ENCODE data around the gene CDIP1. TPM values are rescaled to one million over a fixed set of nuclear protein-coding genes. Genes with fewer than 3 reads are reported as not detected.

CDIP1 gene
- total RNA-seq, 2 donors from 2014 or later, result 21.1 to 30.6 TPM

- TF ChIP-seq POLR2A (IDR thresholded peaks at IDR 0.05) (no peak), CTCF (IDR thresholded peaks at IDR 0.05) (no peak), POLR2AphosphoS5 (IDR thresholded peaks at IDR 0.05) (no peak)
- H3K36me3 ChIP-seq, result no peaks in the 10 kb centered on the region
- no peaks in the 10 kb centered on the region for H3K9me3 ChIP-seq
- 77% methylated on average over 13 of the region's 13 CpGs for WGBS
- no peak overlapping the region for H3K4me3 ChIP-seq
- no peaks in the 10 kb centered on the region for H3K4me1 ChIP-seq (replicated peaks)
- no peak for DNase-seq (ENCODE audit: low spot score)
- no peaks in the 10 kb centered on the region for H3K27me3 ChIP-seq (replicated peaks; ENCODE audit: insufficient read depth)
- intact Hi-C loops (cut with DNase I), result loop anchor here (2.0 kb wide), 1 partner anchor 41 kb away; no protein-coding TSS in a partner anchor
- H3K27ac ChIP-seq, result no peak overlapping the region
Measured at GRCh38 chr16:4548124-4548523, 9.6 kb upstream of the CDIP1 start.

- Histone ChIP-seq H3K36me3 (no peaks in the 10 kb centered on the region), H3K9me3 (no peaks in the 10 kb centered on the region), H3K27ac (no peak overlapping the region), H3K4me3 (no peak overlapping the region), H3K27me3 (replicated peaks; ENCODE audit: insufficient read depth) (no peaks in the 10 kb centered on the region), H3K4me1 (replicated peaks) (no peaks in the 10 kb centered on the region)
- TF ChIP-seq CTCF (IDR thresholded peaks at IDR 0.05) (no peak), POLR2A (IDR thresholded peaks at IDR 0.05) (no peak), POLR2AphosphoS5 (IDR thresholded peaks at IDR 0.05) (no peak)
- intact Hi-C loops (cut with DNase I), result no loop called here
- WGBS, result 82% methylated on average over 8 of the region's 8 CpGs
- DNase-seq (ENCODE audit: low spot score), result no peak
Measured at GRCh38 chr16:4544473-4544872, 5.9 kb upstream of the CDIP1 start.

- intact Hi-C loops (cut with DNase I), result no loop called here
- Histone ChIP-seq H3K27ac (no peak overlapping the region), H3K4me3 (no peak overlapping the region), H3K9me3 (no peaks in the 10 kb centered on the region), H3K36me3 (no peaks in the 10 kb centered on the region), H3K27me3 (replicated peaks; ENCODE audit: insufficient read depth) (no peaks in the 10 kb centered on the region), H3K4me1 (replicated peaks) (no peaks in the 10 kb centered on the region)
- TF ChIP-seq POLR2AphosphoS5 (IDR thresholded peaks at IDR 0.05), result no peak
- no peak for TF ChIP-seq POLR2A (IDR thresholded peaks at IDR 0.05)
- TF ChIP-seq CTCF (IDR thresholded peaks at IDR 0.05), result no peak
- WGBS, result 94% methylated on average over 2 of the region's 2 CpGs
- no peak for DNase-seq (ENCODE audit: low spot score)
Measured at GRCh38 chr16:4539716-4540284, 1.2 kb upstream of the CDIP1 start.

GRCh38 chr16:4537376-4538343, 913 bp downstream of the CDIP1 start:
- intact Hi-C loops (cut with DNase I), result no loop called here
- no peaks in the 10 kb centered on the region for H3K4me1 ChIP-seq (replicated peaks)
- no peaks in the 10 kb centered on the region for H3K9me3 ChIP-seq
- H3K27ac ChIP-seq, result peak overlapping the region; percentile 86
- peak; percentile 14 for DNase-seq (ENCODE audit: low spot score)
- TF ChIP-seq CTCF (IDR thresholded peaks at IDR 0.05) (no peak), POLR2A (IDR thresholded peaks at IDR 0.05) (no peak), POLR2AphosphoS5 (IDR thresholded peaks at IDR 0.05) (no peak)
- H3K4me3 ChIP-seq, result peak overlapping the region; percentile 74 to 83
- WGBS, result 7% methylated on average over 63 of the region's 75 CpGs
- no peaks in the 10 kb centered on the region for H3K27me3 ChIP-seq (replicated peaks; ENCODE audit: insufficient read depth)
- H3K36me3 ChIP-seq, result no peaks in the 10 kb centered on the region

Measured in prostate gland (tissue), 2 donors.